ENCODE measurements around the gene CAMK1D.
A peak's percentile ranks its signal among the peaks of the same experiment; 100 is the strongest.
"Not testable (repeated sequence)": the region's sequence is repeated elsewhere in the genome, so short reads cannot be mapped to it uniquely, and the experiment has no call there.

The CAMK1D gene

DNA sequence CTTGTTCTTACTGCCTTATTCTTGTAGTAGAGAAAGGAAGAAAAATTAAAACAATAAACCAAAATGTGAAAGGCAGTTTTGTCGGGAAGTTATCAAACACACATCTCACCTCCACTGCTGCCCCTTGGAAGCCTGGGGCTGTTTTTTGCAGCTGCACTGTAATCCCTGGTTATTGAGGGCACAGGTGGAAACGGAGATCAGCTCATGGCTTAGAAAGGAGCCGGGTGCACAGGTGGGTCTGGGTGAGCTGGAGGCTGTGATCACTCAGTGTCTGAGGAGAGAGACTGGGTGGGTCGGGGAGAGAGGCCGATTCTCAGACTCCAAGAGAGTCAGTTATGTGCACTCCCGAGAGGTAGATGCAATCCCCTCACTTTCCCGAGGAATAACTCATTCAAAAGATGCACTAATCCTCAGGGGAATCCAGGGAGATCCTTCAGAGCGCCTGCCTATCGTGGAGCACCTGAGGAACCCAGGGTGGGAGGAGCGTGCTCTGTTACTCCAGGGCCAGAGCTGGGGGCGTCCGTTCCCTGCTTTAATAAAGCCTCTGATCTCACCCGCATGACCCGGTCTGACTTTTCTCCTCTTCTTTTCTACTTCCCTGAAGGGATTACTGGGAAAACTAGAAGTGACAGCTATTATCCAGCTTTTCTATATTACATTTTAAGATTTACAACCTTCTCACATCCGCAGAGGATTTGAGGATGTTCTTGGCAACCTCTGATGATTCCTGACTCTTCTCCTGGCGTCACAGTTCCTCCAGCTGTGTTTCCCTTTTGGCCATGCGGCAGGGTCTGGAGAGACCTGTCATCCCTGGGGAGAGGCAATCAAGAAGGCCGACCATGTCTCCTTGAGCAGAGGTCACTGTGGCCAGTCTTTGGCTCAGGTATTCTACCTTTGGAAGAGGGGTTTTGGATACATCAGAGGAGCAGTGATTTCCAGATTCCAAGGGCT is 82.1 kb downstream of the CAMK1D start:
- no peak for DNase-seq

DNA sequence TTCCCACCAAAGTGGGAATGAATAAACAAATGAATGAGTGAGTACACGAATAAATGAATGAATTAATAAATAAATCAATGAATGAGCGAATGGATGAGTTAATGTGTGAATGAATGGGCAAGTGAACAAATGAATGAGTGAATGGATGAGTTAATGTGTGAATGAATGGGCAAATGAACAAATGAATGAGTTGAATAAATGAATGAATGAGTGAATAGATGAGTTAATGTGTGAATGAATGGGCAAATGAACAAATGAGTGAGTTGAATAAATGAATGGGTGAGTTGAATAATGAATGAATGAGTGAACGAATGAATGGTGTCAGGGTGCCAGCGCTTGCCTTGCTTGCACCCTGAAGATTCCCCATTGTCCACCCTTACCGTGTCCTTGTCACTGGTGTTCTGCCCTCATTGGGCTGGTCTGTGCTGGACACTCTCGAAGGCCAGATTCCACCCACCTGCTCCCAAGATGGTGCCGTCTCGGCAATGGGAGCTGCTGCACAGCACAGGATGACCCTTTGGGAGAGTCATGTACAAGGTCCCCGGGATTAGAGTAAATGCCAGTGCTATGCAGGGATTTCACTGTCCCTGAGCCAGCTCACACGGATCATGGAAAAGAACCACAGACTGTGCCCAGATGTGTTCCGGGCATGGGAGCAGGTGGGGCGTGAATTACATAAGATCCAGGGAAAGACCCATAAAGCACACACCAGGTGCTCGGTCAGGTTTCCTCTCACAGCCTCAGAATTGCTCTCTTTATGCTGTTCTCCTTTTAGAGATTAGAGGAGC is 83.2 kb downstream of the CAMK1D start:
- DNase-seq, result no peak

DNA sequence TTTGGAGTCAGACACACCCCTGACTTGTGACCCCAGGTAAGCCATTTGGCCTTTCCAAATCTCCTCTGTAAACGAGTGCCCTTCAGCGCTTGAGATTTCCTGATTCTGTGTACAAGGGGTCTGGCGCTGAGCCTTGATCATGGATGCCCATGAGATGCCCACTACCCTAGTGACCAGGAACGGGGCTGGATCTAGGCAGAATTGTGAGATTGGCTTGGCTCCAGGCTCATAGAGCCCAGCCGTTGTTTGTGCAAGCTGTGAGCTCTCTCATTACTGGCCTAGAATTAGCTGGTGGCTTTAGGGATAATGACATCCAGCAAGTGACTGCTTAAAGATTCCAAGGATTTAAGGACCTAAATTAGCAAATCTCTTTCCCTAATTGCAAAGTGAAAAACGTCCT is 84.9 kb downstream of the CAMK1D start:
- DNase-seq, result no peak

DNA sequence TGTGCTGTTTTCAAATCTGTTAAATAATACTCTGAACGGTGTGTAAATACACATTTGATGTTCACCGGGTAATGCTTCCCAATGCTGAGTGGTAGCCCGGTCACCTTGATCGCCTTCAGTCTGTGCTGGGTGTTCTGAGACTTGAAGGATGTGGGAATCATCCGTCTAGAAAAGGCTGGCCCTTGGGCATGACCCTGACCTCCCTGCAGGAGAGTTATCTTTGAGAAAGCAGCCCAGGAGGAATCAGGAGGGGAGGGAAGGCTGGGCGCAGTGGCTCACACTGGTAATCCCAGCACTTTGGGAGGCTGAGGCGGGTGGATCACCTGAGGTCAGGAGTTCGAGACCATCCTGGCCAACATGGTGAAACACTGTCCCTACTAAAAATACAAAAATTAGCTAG is 85.3 kb downstream of the CAMK1D start:
- DNase-seq, result not testable (repeated sequence)

DNA sequence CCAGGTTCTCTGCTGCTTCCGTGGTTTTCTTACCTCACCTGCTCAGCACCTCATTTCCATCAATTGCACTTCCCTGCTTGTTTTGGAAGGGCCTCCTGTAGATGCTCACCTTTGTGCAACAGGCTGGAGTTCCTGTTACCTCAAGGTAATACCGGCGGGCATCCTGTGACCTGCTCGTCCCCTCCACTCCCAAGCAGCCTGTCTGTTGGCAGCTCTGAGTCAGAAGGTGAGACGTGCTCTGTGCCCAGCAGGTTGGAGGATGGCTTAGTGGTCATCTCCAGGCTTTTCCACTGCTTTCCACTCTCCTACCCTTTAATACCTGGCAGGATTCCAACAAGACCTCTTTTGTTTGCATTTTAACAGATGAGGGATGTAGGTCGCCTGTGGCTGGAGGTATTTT is 86.0 kb downstream of the CAMK1D start:
- DNase-seq, result no peak

DNA sequence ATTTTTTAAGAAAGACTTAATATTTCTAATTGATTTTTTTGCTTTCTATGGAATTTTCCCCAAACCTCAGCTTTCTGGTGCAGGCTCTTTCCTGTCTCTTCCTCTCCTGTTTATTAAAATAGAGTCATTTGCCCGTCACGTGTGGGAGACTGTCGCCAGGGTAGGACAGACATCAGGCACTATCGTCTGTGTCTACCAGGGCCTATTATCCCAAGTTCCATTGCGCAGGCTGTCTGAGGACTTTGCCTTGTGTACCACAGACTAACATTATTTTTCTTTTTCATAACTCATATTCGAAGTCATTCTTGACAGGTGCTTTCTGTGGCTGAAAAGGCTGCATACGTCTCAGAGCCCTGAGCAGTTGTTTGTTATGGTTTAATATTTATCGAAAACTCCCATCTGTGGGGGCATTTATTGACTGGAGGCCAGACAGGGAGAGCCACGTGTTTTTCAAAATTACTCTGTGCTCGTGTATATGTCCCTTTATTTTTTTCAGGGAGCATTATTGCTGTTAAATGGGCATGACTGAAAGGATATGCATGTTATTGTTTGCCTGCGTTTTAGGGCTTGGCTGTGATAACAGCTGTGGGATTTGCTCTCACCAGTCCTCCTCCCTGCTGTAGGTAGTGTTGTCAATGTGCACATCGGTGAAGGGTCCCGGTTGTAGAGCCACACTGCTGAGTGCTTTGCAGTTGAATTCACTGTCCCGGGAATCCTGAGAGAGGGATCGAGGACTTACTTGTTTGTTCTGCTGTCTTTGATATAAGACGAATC is 89.8 kb downstream of the CAMK1D start:
- DNase-seq, result no peak

DNA sequence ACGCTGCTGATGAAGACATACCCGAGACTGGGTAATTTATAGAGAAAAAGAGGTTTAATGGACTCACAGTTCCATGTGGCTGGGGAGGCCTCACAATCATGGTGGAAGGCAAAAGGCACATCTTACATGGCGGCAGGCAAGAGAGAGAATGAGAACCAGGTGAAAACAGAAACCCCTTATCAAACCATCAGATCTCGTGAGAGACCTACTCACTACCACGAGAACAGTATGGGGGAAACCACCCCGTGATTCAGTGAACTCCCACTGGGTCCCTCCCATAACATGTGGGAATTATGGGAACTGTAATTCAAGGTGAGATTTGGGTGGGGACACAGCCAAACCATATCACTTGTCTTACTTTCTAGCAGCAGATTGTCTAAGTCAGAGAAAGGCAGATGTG is 90.4 kb downstream of the CAMK1D start:
- not testable (repeated sequence) for DNase-seq

DNA sequence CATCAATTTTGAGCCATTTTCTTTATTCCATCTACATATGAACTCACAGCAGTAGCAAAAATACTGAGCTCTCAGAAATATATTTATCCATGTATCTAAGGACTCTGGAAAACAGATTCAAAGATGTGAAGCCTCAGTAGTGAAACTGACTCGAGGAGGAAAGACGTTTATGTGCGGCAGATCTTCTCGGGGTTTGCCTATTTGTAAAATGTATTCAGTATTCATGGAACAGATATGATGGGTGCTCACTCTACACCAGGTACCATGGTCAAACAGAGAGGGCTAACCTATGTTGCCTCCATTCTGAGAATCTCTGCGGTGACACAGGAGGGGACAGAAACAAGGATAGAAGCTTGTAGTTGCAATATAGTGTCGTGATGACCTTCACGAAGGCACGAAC is 93.7 kb downstream of the CAMK1D start:
- DNase-seq, result no peak

DNA sequence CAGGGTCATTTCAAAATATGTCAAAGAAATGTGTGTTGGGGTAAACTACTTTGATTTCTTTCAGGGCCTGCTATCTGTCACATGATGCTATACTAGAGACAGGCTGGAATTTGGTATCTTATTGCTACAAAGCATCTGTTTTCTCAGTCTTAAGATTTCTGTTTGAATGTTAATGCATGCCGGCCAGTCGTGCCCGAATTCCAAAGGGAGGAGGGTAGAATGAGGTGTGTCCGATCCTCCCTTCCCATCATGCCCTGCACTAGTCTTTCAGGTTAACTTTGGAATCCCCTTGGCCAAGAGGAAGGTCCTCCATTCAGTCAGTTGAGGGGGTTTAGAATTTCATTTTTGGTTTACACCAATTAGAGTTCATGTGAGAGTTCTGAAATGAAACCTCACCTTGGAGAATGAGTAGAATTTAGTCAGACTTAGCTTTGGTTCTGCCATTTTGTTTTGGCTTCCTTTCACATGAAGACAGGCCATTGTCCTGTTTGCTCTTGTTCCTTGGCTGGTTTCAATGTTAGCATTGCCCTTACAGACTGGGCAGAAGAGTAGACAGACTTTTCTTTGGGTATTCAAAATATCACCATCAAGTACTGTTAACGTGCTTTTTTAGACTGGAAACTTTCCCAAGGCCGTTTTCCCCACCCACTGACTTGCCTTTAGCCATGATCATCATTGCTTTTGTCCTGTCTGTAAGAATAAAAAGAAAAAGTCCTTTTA is 95.8 kb downstream of the CAMK1D start:
- no peak for DNase-seq

DNA sequence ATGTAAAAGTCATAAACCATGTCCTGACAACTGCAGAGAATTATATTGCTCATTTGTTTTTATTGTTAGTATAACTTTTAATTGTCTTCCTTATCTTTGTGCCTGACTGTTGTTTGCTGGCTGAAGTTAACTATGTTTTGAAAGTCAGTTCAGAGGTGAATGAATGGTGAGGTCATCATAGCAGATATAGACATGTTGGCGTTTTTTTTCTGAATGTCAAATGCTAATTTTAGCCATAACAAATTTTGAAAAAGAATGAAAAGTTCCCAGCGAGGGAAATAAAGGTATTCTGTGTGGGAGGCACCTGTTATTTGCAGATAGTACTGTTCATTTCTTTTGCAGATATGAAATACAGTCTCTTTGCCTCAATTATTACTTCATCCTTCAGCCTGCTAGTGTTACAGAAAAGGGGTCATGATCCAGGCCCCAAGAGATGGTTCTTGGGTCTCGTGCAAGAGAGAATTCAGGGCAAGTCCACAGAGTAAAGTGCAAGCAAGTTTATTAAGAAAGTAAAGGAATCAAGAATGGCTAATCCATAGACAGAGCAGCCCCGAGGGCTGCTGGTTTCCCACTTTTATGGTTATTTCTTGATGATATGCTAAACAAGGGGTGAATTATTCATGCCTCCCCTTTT is 96.5 kb downstream of the CAMK1D start:
- no peak for DNase-seq

DNA sequence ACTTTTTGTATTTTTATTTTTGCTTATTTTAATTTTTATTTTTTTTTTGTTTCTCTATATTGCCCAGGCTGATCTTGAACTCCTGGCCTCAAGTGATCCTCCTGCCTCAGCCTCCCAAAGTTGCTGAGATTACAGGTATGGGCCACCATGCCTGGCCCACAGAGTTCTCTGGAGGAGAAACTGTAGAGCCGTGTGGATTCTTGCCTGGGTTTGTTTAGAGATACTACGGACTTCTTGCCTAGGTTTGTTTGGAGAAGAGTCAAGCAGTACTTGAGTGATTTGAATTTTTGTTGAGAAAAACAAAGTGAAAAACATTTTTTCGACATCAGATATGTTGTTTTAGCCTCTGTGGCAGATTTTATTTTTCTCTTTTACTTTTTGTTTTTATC is 99.0 kb downstream of the CAMK1D start:
- no peak for DNase-seq

DNA sequence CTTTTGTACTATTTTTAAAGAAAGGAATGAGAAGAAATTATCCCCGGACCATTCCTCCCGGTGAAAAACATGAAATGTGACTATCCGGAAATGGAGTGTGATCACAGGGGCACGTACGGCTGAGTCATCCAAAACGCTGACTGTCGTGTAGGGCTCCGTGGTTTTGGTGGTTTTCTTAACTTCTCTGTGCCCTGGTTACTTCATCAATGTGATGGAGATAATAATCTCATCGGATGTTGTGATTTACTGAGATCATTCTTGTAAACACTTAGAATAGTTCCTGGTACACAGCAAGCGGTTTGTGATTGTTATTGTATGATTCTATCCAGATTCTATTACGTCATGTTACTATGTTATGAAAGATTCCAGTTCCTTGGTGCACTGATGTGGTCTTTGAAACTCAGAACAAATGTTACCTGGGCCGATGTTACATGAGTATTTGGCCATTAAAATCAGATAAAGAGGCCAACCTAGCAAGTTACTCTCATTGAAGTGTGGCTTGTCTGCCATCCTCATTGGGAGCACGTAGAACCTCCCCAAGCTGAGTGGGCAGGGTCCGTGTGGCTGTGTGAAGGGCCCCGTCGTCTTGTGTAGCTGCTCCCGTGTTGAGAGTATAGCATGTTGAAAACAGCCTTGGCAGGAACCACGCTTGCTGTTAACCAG is 99.5 kb downstream of the CAMK1D start:
- DNase-seq, result peak; percentile 67 to 87

DNA sequence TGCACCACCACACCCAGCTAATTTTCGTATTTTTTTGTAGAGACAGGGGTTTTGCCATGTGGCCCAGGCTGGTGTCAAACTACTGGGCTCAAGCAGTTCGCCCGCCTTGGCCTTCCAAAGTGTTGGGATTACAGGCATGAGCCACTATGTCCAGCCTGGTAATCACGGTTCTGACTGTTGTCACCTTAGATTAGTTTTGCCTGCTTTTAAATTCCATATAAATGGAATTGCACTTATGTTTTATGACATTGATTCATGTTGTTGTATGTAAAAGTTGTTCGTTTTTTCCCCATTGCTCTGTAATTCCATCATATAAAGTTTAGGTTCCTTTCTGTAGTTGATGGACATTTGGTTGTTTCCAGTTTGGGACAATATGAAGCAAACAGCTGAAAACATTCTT is 106.0 kb downstream of the CAMK1D start:
- no peak for DNase-seq

DNA sequence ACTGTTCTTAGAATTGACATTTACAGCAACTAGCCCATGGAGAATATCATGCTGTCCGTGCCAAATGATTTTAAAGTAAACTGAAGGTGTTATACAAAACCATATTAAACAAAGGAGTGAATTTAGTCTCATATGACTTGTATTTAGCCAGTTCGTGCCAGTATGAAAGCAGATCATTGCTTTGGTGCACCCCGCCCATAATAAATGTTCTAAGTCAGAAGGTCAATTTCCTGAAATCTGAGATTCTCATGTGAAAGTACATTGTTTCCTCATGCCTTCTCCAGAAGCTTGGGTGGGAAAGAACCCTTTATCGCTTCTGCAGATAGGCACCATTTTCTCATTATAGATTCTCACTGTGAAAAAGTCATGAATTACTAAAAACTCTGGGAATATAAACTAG is 106.4 kb downstream of the CAMK1D start:
- no peak for DNase-seq

DNA sequence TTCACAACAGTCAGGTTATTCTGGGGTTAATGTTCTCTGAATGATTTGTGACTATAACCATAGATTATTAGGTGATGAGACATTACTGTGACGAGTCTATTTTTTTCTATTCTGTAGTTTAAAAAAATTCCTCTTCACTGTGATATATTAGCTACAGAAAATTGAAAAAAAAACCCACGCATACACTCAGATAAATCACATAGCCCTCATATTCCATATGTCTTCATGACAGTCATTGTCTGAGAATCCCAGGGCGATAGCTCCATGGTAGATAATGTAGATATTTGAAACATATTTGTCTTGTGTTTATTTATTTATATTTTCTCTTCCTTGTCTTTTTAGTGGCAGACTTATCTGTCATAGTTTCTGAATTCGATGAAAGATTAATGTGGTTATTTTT is 110.0 kb downstream of the CAMK1D start:
- no peak for DNase-seq

DNA sequence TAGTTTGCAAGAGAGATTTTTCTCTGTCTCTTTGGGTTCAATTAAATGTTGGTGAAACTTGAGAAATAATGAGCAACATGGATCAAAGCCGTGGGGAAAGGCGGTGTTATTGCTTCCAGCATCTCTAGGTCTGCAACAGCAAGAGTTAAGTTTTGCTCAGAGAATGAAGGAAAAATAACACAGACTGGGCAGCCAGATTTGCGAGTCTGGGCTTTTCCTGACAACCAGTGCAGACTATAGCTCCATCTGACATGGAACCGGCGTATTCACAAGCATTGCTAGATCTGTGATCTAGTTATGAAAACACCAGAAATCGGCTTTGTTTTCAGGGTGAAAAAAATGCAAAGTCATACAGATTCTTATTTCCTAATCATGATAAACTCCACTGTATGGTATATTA is 110.4 kb downstream of the CAMK1D start:
- no peak for DNase-seq

DNA sequence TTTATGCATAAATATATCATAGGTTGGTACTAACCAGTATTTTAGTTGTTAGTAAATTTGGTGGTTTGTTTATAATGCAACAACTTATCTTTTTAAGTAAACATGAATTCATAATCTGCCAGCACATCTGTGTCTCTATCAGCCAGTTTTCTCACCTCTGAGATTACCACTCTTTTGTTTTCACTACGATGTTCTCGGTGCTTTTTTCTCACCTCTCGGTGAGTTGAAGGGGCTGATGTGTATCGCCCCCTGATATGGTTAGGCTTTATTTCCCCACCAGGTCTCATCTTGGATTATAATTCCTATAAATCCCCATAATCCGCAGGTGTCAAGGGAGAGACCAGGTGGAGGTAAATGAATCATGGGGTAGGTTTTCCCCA is 114.1 kb downstream of the CAMK1D start:
- DNase-seq, result no peak

DNA sequence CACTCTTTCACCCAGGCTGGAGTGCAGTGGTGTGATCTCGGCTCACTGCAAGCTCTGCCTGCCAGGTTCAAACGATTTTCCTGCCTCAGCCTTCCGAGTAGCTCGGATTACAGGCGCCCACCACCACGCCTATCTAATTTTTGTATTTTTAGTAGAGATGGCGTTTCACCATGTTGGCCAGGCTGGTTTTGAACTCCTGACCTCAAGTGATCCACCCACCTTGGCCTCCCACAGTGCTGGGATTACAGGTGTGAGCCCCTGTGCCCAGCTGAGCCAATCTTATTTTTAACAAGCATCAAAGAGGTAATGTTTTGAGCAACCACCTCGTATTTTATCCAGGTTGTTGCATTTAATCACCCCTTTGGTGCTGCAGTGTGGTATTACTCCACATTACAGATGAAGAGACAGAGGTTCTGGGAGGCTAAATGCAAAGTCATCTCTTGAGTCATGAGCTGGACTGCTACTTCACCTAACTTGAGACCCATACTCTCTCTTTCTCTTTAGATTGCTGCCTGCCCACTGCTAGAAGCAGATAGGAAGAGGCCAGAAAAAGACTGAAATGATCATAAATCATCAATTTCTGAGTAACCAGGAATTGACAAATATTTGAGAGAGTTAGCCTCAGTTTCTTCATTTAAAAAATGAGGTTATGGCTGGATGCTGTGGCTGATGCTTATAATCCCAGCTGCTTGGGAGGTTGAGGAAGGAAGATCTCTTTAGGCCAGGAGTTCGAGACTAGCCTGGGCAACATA is 116.2 kb downstream of the CAMK1D start:
- no peak for DNase-seq

DNA sequence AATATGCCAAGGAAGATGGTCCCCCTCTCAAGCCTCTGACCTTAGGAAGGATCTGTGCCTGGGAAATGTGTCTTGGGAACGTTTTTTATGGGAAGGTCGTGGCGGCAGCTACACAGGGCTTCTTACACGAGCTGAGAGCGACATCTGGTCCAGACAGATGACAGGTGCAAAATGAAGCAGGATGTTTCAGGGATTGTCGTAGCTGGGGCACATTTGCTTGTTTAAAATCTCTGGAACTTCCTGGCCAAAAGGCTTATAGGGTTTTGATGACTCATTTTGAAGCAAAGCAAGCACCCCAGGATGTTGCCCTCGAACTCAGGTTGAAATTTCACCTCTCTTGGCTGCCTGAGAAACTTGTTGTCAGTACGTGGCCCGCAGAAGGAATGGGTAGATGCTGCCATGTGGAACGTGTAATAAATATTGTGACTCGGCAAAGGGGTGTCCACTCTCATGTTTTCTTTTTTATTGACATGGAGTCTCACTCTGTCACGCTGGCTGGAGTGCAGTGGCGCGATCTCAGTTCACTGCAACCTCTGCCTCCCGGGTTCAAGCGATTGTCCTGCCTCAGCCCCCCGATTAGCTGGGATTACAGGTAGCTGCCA is 117.5 kb downstream of the CAMK1D start:
- DNase-seq, result no peak

DNA sequence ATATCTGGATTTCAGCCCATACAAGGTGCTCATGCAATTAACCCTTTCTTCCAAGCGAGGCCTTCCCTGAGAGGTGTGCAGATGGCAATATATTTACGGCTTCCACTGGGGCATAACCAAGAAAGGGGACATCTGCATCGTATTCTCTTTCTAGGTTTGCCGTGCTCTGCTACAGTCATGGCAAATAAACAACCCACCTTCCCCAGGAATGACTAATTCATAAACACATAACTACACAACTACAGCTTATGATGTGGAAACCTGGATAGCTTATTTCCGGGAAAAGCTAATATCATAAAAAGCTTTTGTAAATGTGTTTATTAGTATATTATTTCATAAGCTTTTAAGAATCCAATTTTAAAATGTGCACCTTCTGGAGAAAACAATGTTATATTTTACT is 120.0 kb downstream of the CAMK1D start:
- DNase-seq, result no peak

All from Kasumi-1 (cell line).